OCI-LY7 (cell line): ENCODE results near the gene HDAC4. TPM values are rescaled to one million over a fixed set of nuclear protein-coding genes. Genes with fewer than 3 reads are reported as not detected.

Source experiments
- BruUV-seq: library from RNA; stranded (reverse); fragments of 400-500 nt; replicated peaks from 2 replicates; lab custom pipeline; 2021; lab: Mats Ljungman, UMichigan
- CTCF ChIA-PET: fragments of 300-600 bp; sonication (Branson Sonifier 250); formaldehyde crosslinking; loops from one replicate; lab custom pipeline; 2022; ENCODE audit warnings: antibody characterized with exemption; ENCODE audit not compliant: unreplicated experiment; lab: Charles Lee
- POLR2A ChIA-PET: fragments of 300-600 bp; sonication (Branson Sonifier 250); formaldehyde crosslinking; loops from one replicate; lab custom pipeline; 2022; ENCODE audit warnings: antibody characterized with exemption; lab: Charles Lee
- DNase-seq: peaks from one replicate; pipeline ENCODE4 v3.0.0-alpha.2; 2015; ENCODE audit warnings: low spot score
- H2AFZ ChIP-seq: fragments of 200-600 bp; sonication (generic), shearing (Covaris generic); 2 replicates; pipeline ENCODE4 v1.6.1; 2014; ENCODE audit warnings: mild to moderate bottlenecking, antibody characterized with exemption, low read length, moderate library complexity
- H3K27ac ChIP-seq: fragments of 200-600 bp; sonication (generic); 2 replicates; pipeline ENCODE4 v1.5.1; 2014; ENCODE audit warnings: mixed run types, low read depth, mild to moderate bottlenecking, moderate library complexity, low read length, inconsistent platforms; ENCODE audit not compliant: poor library complexity, severe bottlenecking
- H3K36me3 ChIP-seq: fragments of 200-600 bp; sonication (generic); 2 replicates; pipeline ENCODE4 v1.6.1; 2014; ENCODE audit warnings: mild to moderate bottlenecking, antibody characterized with exemption, low read length, moderate library complexity, mixed read lengths; ENCODE audit not compliant: insufficient read depth
- H3K4me1 ChIP-seq: fragments of 200-600 bp; sonication (generic); 2 replicates; pipeline ENCODE4 v1.5.1; 2014; ENCODE audit warnings: mild to moderate bottlenecking, low read length; ENCODE audit not compliant: insufficient read depth, poor library complexity, severe bottlenecking
- H3K4me2 ChIP-seq: fragments of 200-600 bp; sonication (generic); 2 replicates; pipeline ENCODE4 v1.6.1; 2014; ENCODE audit warnings: mild to moderate bottlenecking, low read length
- H3K4me3 ChIP-seq: fragments of 200-600 bp; sonication (generic); 2 replicates; pipeline ENCODE4 v1.5.1; 2014; ENCODE audit warnings: mild to moderate bottlenecking, low read depth, low read length; ENCODE audit not compliant: poor library complexity, severe bottlenecking
- H3K79me2 ChIP-seq: fragments of 200-600 bp; sonication (generic); 2 replicates; pipeline ENCODE4 v1.6.1; 2016; ENCODE audit warnings: low read depth, mild to moderate bottlenecking, low read length, moderate library complexity, mixed read lengths; ENCODE audit not compliant: insufficient read depth
- H3K9me2 ChIP-seq: fragments of 200-600 bp; sonication (generic); 2 replicates; pipeline ENCODE4 v1.6.1; 2016; ENCODE audit warnings: mild to moderate bottlenecking, low read length, mixed read lengths; ENCODE audit not compliant: insufficient read depth
- H3K9me3 ChIP-seq: fragments of 200-600 bp; sonication (generic); 2 replicates; pipeline ENCODE4 v1.6.1; 2014; ENCODE audit warnings: mild to moderate bottlenecking, mixed run types, low read length, mixed read lengths
- H4K20me1 ChIP-seq: fragments of 200-600 bp; sonication (generic); 2 replicates; pipeline ENCODE4 v1.6.1; 2014; ENCODE audit warnings: mild to moderate bottlenecking, antibody characterized with exemption, low read length, moderate library complexity, mixed read lengths; ENCODE audit not compliant: insufficient read depth
- CTCF ChIP-seq: fragments of 200-600 bp; sonication (generic); conservative IDR thresholded peaks from 2 replicates; pipeline ENCODE4 v1.5.1; 2014; ENCODE audit warnings: mild to moderate bottlenecking, antibody characterized with exemption, low read length, moderate library complexity, mixed read lengths
- EZH2phosphoT487 ChIP-seq: fragments of 200-600 bp; sonication (generic); IDR thresholded peaks from 2 replicates; pipeline ENCODE4 v1.6.1; 2018; ENCODE audit warnings: low read depth, borderline replicate concordance, mild to moderate bottlenecking, mixed run types, antibody characterized with exemption, low read length, moderate library complexity, mixed read lengths
- intact Hi-C: fragments of 100-400 bp; cut with micrococcal nuclease; formaldehyde crosslinking; loops from one replicate; pipeline ENCODE4 v1.10.0; 2022; ENCODE audit not compliant: unreplicated experiment
- total RNA-seq, 2 experiments: library from RNA; depleted of rRNA in 1 of 2; stranded (reverse); fragments of >200 nt in 1 of 2; shearing (Covaris generic) in 1 of 2; gene quantifications; 2 replicates each; pipeline ENCODE4 v1.2.3, GENCODE V29; 2014 to 2022

HDAC4 gene
- total RNA-seq, 2 experiments from 2014 or later = 10.2 to 20.6 TPM

- POLR2A ChIA-PET = no interaction called here
- Histone ChIP-seq H3K27ac (no peak overlapping the region), H3K4me2 (no peak overlapping the region), H3K79me2 (no peaks in the 10 kb centered on the region), H3K4me1 (no peaks in the 10 kb centered on the region), H2AFZ (no peak overlapping the region), H3K9me2 (no peaks in the 10 kb centered on the region), H3K4me3 (no peak overlapping the region), H4K20me1 (no peaks in the 10 kb centered on the region), H3K9me3 (peaks cover 6% of the 10 kb centered on the region; the same call in 1 of the 2 replicates), H3K36me3 (no peaks in the 10 kb centered on the region)
- no peak for DNase-seq
- BruUV-seq = no TSS peak
- CTCF ChIA-PET = no interaction called here
- TF ChIP-seq EZH2phosphoT487 (no peak), CTCF (no peak)
- intact Hi-C loops = no loop called here
Observed at GRCh38 chr2:239167011-239167673, 233.7 kb downstream of the HDAC4 start.

DNA sequence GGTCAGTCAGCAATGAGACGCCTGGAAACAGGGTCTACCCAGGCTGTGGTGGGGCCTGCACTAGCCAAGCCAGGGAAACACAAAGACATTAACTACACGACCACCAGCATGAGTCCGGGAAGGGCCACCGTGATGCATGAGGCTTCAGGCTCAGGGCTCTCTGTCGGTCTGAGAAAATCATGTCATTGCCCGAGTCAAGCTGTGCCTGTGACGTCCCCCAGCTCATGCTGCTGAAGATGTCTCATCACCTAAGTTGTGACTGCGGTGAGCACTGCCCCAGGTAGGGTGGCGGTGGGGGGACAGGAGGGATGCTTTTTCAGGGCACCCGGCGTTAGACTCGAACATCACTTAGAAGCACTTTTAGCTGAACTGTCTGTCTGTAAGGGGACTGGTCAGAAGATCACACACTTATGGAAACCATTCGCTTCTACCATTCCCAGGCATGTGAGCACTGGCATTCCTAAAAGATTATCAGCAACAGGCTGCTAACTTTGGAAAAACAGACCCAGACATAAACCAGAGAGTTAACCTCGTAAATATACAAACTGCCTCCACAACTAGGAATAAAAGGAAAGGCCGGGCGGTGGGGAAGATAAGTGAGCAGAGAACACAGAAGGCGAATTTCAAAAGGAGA is 234.5 kb downstream of the HDAC4 start:
- BruUV-seq = no TSS peak

More for the DNA sequence above, 234.5 kb downstream of the HDAC4 start:
- TF ChIP-seq CTCF (no peak), EZH2phosphoT487 (no peak)
- H3K9me3 ChIP-seq = peaks cover under 1% of the 10 kb centered on the region; the same call in 1 of the 2 replicates
- CTCF ChIA-PET = no interaction called here
- H3K9me2 ChIP-seq = no peaks in the 10 kb centered on the region
- no peaks in the 10 kb centered on the region for H3K36me3 ChIP-seq
- H3K4me2 ChIP-seq = no peak overlapping the region
- intact Hi-C loops = no loop called here
- no peak overlapping the region for H2AFZ ChIP-seq
- H3K4me3 ChIP-seq = no peak overlapping the region
- no peaks in the 10 kb centered on the region for H3K79me2 ChIP-seq
- H3K4me1 ChIP-seq = no peaks in the 10 kb centered on the region
- H3K27ac ChIP-seq = no peak overlapping the region
- POLR2A ChIA-PET = no interaction called here
- no peaks in the 10 kb centered on the region for H4K20me1 ChIP-seq
- no peak for DNase-seq
